Measurements from ENCODE around the gene PTER.

GRCh38 chr10:16408379-16408778 is 28.4 kb upstream of the PTER start:
- TF ChIP-seq CTCF (conservative IDR thresholded peaks at IDR 0.05; ENCODE audit: low read depth, low read length) (no peak), EZH2phosphoT487 (IDR thresholded peaks at IDR 0.05; ENCODE audit: borderline replicate concordance, low read length) (no peak)
